ENCODE results near the gene ARHGAP36.

DNA sequence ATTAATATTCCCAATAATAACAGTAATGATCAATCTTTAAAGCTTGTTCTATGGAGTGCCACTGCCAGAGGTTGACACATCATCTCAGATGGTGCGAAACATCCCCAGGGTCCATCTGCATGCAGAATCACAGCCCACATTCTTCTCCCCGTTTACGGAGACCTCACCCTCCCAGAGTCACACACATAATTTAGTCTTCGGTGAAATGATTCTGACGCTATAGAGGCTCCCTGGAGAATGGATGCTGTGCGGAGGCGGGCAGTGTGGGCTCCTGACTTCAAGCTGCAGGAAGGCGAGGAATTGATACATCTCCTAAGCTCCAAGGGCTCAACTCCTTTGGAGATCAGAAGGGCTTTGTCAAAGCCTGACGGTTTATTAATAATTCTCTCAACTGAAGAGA lies 11.0 kb upstream of the ARHGAP36 start:
- TF ChIP-seq, protein P1, sequence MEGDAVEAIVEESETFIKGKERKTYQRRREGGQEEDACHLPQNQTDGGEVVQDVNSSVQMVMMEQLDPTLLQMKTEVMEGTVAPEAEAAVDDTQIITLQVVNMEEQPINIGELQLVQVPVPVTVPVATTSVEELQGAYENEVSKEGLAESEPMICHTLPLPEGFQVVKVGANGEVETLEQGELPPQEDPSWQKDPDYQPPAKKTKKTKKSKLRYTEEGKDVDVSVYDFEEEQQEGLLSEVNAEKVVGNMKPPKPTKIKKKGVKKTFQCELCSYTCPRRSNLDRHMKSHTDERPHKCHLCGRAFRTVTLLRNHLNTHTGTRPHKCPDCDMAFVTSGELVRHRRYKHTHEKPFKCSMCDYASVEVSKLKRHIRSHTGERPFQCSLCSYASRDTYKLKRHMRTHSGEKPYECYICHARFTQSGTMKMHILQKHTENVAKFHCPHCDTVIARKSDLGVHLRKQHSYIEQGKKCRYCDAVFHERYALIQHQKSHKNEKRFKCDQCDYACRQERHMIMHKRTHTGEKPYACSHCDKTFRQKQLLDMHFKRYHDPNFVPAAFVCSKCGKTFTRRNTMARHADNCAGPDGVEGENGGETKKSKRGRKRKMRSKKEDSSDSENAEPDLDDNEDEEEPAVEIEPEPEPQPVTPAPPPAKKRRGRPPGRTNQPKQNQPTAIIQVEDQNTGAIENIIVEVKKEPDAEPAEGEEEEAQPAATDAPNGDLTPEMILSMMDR (IDR thresholded peaks at IDR 0.05; ENCODE audit: low read depth, low read length, poor library complexity, severe bottlenecking), result no peak
- TF ChIP-seq EZH2phosphoT487 (IDR thresholded peaks at IDR 0.05; ENCODE audit: borderline replicate concordance, low read length), result no peak
